ENCODE measurements around the gene TIAM1. TPM values are rescaled to one million over a fixed set of nuclear protein-coding genes. Genes with fewer than 3 reads are reported as not detected.

The TIAM1 gene
- total and polyA plus RNA-seq, 2 of the 8 experiments (the other 6 are each of a cell fraction or from before 2014, with no cell fraction given) = 10.1 to 30.7 TPM

- Histone ChIP-seq H3K23me2 (ENCODE audit: low read depth, low read length) (peaks cover 2% of the 10 kb centered on the region; the same call in 1 of the 2 replicates), H2BK20ac (ENCODE audit: low read length) (no peak overlapping the region), H3K4me1 (replicated peaks in 1 of 4; ENCODE audit: control insufficient read depth in 3 of 4, insufficient read depth in 4 of 4, low read length in 3 of 4) (peaks cover 0 to 14% (median 5%) of the 10 kb centered on the region in 4 experiments; a peak in 6 of 7 replicates), H3K4me2 (ENCODE audit: insufficient read depth in 1 of 2, low read depth in 2 of 2, low read length in 2 of 2) (no peak overlapping the region), H3K4me3 (ENCODE audit: extremely low read depth in 1 of 4, insufficient read depth in 2 of 4, low read depth in 3 of 4, low read length in 4 of 4) (no peak overlapping the region), H4K5ac (ENCODE audit: insufficient read length, low read depth, low read length) (no peak overlapping the region), H3K56ac (replicated peaks; ENCODE audit: insufficient read length, low read depth, low read length) (no peak overlapping the region), H3K23ac (ENCODE audit: insufficient read length) (no peak overlapping the region), H3K4ac (replicated peaks; ENCODE audit: insufficient read length, low read depth, low read length) (no peak overlapping the region), H2BK5ac (ENCODE audit: low read depth, low read length) (peak overlapping the region; percentile 49; the same call in 1 of the 2 replicates), H3K27ac (ENCODE audit: low read depth, low read length) (no peak overlapping the region), H4K20me1 (replicated peaks in 1 of 2; ENCODE audit: control insufficient read depth in 1 of 2, insufficient read depth in 2 of 2, low read length in 2 of 2) (peaks cover 0 to 2% of the 10 kb centered on the region in 2 experiments), H2BK12ac (ENCODE audit: low read depth, low read length) (0 out of 2 replicates have a peak overlapping the region, but pooled peaks have one; percentile 32), H3K79me2 (ENCODE audit: control insufficient read depth in 1 of 2, insufficient read depth in 2 of 2, low read length in 2 of 2) (no peaks in the 10 kb centered on the region), H4K91ac (replicated peaks; ENCODE audit: insufficient read length, low read length) (no peak overlapping the region), H3K18ac (ENCODE audit: extremely low read depth, low read length) (no peak overlapping the region), H2AK5ac (ENCODE audit: low read depth, low read length) (no peak overlapping the region), H3K27me3 (replicated peaks in 1 of 4; ENCODE audit: control insufficient read depth in 3 of 4, extremely low read depth in 1 of 4, insufficient read depth in 3 of 4, low read length in 3 of 4) (no peaks in the 10 kb centered on the region), H3K14ac (ENCODE audit: insufficient read length) (no peak overlapping the region), H3K79me1 (ENCODE audit: low read depth, low read length) (no peaks in the 10 kb centered on the region), H3K36me3 (ENCODE audit: control insufficient read depth in 2 of 4, insufficient read depth in 4 of 4, low read length in 3 of 4) (no peaks in the 10 kb centered on the region), H3K9ac (replicated peaks in 1 of 4; ENCODE audit: extremely low read depth in 1 of 4, low read depth in 3 of 4, low read length in 3 of 4) (no peak overlapping the region), H2BK120ac (replicated peaks; ENCODE audit: low read depth, low read length) (no peak overlapping the region), H2BK15ac (ENCODE audit: low read length) (no peak overlapping the region), H2AFZ (ENCODE audit: low read length) (no peak overlapping the region), H4K8ac (ENCODE audit: extremely low read depth, insufficient read depth, low read length) (no peak overlapping the region), H3K9me3 (ENCODE audit: insufficient read depth in 2 of 2, low read depth in 1 of 2, low read length in 1 of 2) (no peaks in the 10 kb centered on the region)
- POLR2A ChIA-PET (ENCODE audit: partially characterized antibody) = interaction anchor here (1.4 kb wide), 1 partner anchor 9 kb away, joined by 3 read pairs; no protein-coding TSS in a partner anchor
- TF ChIP-seq YY1 (IDR thresholded peaks at IDR 0.05; ENCODE audit: low read depth, low read length) (no peak), SAP30 (IDR thresholded peaks at IDR 0.05; ENCODE audit: insufficient read depth, insufficient replicate concordance, low read length) (no peak), KDM1A (IDR thresholded peaks at IDR 0.05; ENCODE audit: borderline replicate concordance, low read length) (no peak), CHD1 (IDR thresholded peaks at IDR 0.05; ENCODE audit: low read depth, low read length) (no peak), MAX (IDR thresholded peaks at IDR 0.05) (no peak), SRF (IDR thresholded peaks at IDR 0.05; ENCODE audit: low read depth, low read length) (no peak)
- DNase-seq (ENCODE audit: low read depth in 1 of 2, low spot score in 2 of 2) (no peak), FAIRE-seq (no peak)
- CTCF ChIA-PET (ENCODE audit: partially characterized antibody) = interaction anchor here (1.2 kb wide), 1 partner anchor 13 kb away, joined by 4 read pairs; no protein-coding TSS in a partner anchor
- 84% methylated on average over 7 of the region's 7 CpGs; no CpG with 5 or more reads in 1 of the 2 experiments for WGBS, 2 experiments (ENCODE audit: extremely low coverage in 1 of 2, insufficient coverage in 1 of 2, insufficient read length in 1 of 2, insufficient replicate concordance in 2 of 2, low coverage in 1 of 2, low lambda C conversion rate in 2 of 2, missing lambda C conversion rate in 1 of 2)
Measured at GRCh38 chr21:31276663-31277062, 67.4 kb downstream of the TIAM1 start.
